HG03159 (cell line): Measurements from ENCODE around the gene CIB1.
"Not testable (repeated sequence)": the region's sequence is repeated elsewhere in the genome, so short reads cannot be mapped to it uniquely, and the experiment has no call there.

Experiments
- ATAC-seq: cut with Tn5 transposase; IDR thresholded peaks from one replicate; pipeline ENCODE4 v1.9.1; 2021; ENCODE audit warnings: mild to moderate bottlenecking, moderate library complexity; ENCODE audit not compliant: unreplicated experiment

Gene CIB1

DNA sequence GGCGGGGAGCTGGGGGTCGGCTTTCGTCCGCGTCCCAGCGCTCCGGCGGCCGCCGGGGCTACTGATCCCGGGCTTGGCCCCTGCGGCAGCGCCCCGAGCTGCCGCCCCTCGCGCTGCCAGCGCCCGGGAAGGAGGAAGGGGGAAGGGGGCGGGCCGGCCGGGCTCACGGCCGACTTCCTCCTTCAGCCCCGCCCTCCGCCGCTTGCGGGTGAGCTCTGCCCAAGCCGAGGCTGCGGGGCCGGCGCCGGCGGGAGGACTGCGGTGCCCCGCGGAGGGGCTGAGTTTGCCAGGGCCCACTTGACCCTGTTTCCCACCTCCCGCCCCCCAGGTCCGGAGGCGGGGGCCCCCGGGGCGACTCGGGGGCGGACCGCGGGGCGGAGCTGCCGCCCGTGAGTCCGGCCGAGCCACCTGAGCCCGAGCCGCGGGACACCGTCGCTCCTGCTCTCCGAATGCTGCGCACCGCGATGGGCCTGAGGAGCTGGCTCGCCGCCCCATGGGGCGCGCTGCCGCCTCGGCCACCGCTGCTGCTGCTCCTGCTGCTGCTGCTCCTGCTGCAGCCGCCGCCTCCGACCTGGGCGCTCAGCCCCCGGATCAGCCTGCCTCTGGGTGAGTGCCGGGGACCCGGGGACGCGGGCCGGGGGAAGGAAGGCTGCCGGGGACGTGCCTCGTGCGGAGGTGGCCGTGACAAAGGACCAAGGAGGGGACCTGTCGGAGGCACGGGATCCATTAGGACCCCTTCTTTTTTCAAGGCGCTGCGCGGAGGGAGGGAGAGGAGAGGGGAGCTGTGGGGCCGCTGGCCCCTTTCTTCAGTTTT lies 32.4 kb downstream of the CIB1 start, which contains the start of gene SEMA4B:
Gene SEMA4B, plus strand, starts transcription at position 201 of the 814 bp plus-strand sequence. Its CDS starts 249 bp downstream, at position 450.
- ATAC-seq: peak; percentile 70

DNA sequence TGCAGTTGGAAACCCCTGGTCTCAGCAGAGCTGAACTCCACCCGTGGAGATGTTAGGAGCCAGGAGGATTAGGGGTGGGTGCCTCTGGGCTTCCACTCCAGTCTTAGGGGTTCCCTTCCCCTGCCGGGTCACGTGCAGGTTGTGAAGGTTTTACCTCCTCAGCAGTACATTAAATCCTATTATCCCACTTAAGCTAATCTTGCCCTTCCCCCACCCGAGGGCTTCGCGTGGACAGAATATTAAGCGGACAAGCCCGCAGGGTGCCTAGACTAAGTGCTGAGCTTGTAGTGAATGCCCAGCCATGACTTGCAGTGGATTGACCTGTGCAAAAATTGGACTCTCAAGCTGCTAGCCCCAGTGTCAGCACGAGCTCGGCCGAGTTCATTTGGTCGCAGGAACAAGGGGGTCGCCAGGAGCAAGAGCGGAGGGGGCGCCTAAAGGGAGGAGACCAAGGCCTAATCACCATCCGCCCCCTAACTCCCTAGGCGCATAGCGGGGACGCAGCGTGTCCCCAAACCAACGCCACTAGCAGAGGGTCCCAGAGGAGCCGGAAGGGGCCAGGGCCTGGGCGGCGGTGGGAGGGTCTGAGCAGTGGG lies 33.1 kb downstream of the CIB1 start:
- ATAC-seq: peak; percentile 28

DNA sequence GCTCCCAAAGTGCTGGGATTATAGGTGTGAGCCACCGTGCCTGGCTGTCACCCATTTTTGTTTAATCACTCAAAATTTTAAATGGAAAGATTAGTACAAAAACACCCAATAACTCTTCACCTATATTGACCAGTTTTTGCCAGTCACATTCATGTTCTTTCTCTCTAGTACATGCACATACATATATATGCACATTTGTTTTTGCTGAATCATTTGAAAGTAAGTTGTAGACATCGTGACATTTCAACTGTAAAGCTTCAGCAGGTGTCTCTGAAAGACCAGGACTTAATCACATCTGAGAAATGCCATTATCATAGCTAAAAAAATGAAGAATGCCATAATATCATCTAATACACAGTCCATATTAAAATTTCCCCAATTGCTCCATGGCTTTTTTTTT lies 39.1 kb downstream of the CIB1 start:
- ATAC-seq: no peak

DNA sequence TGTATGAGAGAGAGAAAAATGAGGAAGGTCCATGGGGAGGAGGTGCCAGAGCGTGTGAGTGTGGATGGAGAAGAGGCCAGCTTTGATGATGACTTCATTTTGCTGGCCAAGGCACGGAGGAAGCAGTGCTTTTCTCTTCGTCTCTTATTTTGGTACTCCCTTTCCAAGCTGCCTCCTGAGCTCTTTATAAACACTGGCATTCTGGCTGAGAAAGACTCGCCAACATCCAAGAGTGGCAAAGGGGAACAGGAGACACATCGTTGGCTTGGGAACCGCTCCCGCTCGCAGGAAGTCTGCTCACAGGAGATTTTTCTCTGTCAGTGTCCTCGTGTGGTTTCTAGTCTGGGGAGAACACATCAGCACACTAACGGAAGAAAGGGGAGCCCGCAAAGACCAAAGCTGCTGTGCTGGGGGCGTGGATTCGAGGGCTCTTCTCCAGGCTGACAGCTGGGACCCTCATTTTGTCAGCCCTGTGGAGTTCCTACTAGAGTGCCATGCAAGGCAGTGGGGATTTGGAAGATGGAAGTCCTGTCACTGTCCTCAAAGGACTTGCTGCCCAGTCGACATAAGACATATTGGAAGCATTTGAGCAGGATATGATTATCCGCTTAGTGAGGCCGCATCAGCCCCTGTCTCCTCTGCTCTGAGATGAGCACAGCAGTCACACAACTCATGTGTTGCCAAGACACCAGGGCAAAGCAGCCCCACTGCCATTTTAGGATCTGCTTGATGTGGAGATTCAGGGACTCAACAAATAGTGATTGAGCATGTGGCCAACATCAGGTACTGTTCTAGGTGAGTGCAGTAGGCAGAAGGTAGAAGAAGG lies 40.6 kb downstream of the CIB1 start:
- ATAC-seq: no peak

DNA sequence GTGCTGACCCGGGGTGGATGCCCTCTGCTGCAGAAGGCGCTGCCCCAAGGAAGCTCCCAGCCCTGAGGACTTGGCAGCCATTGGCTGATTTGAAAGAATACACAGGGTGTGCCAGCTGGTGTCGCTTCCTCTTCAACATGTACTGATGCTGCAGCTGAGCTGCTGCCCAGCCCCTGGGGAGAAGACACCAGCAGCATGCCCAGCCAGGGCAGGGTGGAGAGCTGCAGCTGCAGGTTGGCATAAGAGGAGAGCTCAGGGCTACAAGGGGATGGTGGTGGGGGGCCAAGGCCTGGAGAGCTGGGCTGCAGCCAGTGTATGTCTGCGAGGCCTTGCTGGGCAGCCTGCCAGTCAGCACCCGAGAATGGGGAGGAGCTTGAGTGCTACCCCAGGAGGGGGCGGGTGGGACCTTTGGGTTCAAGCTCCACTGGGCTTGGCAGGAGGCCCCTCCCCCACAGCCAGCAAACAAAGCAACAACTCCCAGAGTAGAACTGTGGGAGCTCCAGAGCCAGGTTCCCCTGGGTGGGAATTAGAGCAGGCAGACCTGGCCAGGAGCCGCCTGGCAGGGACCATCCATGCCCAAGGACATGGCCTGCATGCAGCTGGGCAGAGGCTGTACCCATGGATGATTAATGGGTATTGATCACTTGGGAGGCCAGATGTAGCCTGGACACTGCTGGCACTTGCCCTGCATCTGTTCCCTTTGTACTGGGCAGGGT lies 41.8 kb downstream of the CIB1 start:
- ATAC-seq: peak; percentile 41

DNA sequence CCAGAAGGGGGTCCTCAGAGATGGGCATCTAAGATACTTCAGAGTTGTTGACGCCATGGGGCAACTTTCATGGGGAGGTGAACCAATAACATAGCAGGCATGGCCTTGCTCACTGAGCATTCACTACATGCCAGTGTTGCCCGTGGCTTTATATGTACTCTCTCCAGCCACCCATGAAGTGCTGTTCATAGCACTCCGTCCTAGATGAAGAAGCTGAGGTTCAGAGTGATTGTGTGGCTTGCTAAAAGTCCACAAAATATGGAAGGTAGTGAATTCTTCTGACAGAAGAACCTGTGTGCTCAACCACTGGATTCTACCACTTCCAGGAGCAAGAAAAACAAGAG lies 42.4 kb downstream of the CIB1 start:
- no peak for ATAC-seq

DNA sequence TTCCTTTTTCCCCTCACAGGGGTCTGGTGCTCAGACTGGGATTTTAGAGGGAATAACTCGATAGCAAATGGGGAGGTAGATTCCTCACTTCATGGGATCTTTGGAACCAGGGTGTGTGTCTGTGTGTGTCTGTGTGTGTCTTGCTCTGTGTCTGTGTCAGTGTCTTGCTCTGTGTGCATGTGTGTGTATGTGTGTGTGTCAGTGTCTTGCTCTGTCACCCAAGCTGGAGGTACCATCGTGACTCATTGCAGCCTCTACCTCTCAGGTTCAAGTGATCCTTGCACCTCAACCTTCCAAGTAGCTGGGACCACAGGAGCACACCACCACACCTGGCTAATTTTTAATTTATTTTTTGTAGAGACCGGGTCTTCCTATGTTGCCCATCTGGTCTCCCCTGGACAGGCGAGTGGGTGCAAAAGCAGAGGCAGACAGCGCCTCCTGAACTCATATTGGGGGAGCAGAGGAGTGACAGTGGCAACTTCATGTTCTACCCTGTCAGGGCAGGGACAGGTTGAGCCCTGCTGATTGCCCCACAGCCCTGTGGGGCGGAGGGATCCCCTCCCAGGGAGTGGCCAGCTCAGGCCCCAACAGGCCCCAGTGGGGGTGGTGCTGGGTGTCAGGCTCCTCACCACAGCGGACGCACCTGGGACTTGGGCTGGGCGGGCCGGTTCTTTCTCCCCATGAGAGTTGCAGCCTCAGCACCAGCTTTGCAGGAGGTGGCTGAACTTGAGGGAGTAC lies 43.0 kb downstream of the CIB1 start:
- peak; percentile 47 for ATAC-seq

DNA sequence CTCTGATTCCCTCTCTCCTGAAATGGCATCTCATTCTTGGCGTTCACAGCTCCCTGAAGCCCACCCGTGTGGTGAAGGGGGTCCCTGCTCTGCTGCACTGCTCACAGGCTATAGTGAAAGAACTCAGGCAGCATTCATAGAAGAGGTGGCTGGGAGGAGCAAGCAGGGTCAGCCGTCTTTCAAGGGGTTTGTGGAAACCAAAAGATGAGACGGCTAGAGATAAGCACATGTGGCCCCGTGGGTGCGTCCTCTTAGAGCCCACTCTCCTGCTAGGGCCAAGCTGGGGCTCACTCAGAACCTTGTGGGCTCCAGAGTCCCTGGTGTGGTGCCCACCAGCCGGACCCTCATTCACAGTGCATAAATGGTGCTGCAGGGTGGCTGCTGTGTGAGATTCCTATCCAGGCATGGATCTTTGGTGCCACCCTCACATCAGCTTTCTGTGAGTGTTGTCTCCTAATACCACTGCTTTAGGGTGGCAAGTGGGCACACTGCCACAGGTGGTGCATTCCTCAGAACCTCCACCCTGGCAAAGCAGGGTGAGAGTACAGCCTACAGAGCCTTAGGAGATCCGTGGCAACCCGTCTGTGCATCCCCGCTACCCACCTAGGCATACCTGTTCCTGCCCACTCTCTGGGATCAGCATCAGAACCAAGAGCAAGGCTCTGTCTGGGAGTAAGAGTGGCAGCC lies 43.8 kb downstream of the CIB1 start:
- no peak for ATAC-seq

DNA sequence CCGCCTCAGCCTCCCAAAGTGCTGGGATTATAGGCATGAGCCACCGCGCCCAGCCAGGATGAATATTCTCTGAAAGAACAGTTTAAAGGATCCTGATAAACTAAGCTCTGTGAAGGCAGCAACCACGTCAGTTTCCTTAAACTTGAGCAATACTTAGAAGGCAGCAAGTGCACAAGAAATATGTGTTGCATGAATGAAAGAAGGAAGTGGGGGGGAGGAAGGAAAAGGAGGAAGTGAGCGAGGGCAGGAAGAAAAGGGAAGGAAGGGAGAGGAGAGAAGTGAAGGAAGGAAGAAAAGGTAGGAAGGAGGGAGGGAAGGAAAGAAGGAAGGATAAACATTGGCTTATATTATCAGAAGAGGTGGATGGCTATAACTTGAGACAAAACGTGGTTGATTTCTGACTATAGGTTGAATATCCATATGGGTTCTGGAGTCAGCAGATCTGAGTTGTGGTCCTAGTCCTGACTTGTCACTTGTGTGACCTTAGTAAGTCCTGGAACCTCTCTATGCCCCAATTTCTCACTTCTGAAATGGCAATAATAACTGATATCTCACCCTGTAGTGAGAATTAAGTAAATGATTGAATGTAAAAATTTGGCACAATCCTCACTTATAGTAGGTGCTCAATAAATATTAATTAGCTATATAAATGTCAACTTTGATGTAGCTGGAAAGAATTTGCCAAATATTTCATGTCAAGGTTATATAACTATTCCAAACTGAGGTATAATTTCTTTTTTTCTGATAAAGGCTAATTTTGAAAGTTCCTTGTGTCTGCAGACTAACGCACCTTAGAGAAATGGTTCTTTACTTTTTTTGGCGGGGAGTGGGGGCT lies 44.6 kb downstream of the CIB1 start:
- ATAC-seq: no peak

DNA sequence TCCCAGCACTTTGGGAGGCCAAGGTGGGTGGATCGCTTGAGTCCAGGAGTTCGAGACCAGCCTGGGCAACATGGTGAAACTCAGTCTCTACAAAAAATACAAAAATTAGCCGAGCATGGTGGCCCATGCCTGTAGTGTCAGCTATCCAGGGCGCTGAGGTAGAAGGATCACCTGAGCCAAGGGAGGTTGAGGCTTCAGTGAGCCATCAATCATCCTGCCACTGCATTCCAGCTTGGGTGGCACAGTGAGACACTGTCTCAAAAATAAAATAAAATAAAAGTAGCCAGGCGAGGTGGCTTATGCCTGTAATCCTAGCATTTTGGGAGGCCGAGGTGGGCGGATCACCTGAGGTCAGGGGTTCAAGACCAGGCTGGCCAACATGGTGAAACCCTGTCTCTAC lies 45.7 kb downstream of the CIB1 start:
- not testable (repeated sequence) for ATAC-seq

DNA sequence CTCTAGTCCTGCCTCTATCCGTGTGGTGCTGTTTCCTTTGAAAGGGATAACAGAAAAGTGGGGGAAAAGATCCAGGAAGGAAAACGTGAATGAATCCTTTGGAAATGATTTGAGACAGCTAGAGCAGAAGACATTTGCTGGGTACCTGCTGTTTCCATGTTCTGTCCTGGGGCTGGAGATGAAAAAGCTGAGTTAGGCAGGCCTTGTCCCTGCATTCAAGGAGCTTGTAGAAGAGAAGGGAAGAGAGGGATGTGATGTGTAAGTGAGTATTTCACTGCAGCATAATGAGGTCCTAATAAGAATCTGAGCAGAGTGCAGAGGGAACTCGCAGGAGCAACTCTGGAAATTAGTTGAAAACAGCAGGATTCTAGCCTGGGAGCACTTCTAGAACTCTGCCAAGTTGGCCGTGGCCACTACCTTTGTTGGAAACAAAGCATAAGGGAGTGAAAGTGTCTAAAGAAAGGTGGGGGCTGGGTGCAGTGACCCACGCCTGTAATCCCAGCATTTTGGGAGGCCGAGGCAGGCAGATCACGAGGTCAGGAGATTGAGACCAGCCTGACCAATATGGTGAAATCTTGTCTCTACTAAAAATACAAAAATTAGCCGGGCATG lies 46.4 kb downstream of the CIB1 start:
- no peak for ATAC-seq

DNA sequence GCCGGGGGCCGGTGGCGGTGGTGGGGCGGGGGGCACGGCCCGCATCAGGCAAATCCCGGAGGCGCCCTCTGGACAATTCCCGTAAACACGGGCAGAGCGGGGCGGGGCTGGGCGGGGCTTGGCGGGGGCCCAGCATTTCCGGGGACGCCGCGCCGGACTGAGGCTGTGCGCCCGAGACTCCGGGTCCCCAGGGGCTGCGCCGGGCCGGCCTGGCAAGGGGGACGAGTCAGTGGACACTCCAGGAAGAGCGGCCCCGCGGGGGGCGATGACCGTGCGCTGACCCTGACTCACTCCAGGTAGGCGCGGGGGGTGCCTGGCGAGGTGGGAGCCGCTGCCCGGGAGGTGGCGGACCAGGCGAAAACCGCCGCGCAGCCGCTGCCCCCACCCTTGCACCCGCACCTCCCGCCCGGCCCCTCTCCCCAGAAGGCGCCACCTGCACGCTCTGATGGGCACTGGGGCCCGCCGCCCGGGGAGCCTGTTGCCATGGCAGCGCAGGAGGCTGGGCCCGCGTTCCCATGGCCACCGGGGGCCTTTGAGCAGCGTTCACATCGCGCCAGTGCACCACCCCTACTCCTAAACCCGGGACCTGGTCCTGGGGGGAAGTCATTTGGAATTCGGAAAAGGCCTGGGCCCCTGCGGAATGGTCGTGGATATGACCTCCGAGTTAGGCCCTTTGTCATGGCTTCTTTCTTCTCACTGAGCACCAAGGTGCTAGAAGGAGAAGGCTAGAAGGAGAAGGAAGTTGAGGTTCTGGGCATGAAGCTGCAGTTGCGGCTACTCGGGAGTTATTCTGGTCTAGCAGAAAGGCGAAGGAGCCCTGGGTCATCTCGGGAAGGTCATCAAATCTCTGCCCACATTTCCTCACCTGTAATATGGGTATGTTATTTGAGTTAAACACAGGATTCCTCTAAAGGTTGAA lies 48.7 kb downstream of the CIB1 start:
- peak; percentile 73 for ATAC-seq

DNA sequence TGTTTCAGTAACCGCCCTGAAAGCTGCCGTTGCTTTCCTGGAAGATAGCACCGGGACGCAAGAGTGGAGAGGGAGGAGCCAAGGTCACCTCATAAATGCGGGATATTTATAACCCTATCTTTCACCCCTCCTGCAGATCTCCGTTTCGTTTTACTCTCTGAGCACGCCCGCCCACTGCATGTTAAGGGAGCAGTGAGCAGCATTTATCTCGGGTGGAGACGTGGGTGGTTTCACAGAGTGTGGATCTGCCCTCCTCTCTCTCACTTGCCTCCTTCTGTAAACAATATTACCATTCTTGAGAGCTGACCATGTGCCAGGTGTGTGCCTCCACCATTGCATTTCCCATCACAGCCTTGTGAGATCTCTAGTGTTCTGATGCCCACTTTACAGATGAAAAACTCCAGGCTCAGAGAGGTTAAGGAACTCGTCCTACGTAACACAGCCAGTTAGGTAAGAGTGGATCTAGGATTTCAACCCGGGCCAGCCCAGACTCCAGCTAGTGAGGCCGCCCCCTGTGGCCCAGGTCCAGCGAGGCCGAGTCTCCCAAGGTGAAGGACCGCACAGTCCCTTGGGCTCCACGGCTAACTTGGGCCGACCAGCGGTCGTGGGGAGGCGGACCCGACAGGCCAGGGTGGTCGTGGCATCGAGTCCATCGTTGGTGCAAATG lies 49.5 kb downstream of the CIB1 start:
- peak; percentile 28 for ATAC-seq

DNA sequence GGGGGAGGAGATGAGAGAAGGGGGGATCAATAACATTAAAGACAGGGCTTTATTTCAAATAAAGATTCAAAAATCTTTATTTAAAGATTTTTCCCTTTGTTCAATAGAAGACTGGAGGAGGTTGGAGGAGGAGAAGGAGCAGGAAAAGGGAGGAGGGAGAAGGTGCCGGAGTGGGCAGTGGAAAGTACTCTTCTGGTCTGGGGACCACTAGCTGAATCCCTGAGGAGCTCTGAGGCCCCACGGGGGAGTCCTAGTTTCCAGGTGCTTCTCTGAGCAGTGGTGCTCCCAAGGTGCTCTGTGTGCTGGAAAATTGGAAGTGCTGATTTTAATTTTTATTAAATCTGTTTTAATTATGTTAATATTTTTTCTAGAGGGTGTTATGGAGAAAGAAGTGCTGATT lies 52.0 kb downstream of the CIB1 start:
- ATAC-seq: no peak
